ENCODE results near the gene CHRND. TPM values are rescaled to one million over a fixed set of nuclear protein-coding genes. Genes with fewer than 3 reads are reported as not detected.

Gene CHRND
- total RNA-seq, 1 donor from 2014 or later, result not detected

- peaks cover 15% of the 10 kb centered on the region for H3K9me3 ChIP-seq (replicated peaks)
- intact Hi-C loops (cut with micrococcal nuclease), result no loop called here
- no peak for DNase-seq
- no peak overlapping the region for H3K4me3 ChIP-seq
- H3K27me3 ChIP-seq (ENCODE audit: low read depth), result peaks cover 8% of the 10 kb centered on the region
- H3K27ac ChIP-seq (replicated peaks), result no peak overlapping the region
- H3K36me3 ChIP-seq, result peaks cover 5% of the 10 kb centered on the region
- H3K4me1 ChIP-seq, result peaks cover 14% of the 10 kb centered on the region
- TF ChIP-seq CTCF (IDR thresholded peaks at IDR 0.05; ENCODE audit: borderline replicate concordance), result no peak
These were observed 18.7 kb downstream of the CHRND start for GRCh38 chr2:232544674-232545073.

- no peak for TF ChIP-seq CTCF (IDR thresholded peaks at IDR 0.05; ENCODE audit: borderline replicate concordance)
- no peak overlapping the region for H3K27ac ChIP-seq (replicated peaks)
- H3K9me3 ChIP-seq (replicated peaks), result peaks cover 15% of the 10 kb centered on the region
- H3K4me3 ChIP-seq, result no peak overlapping the region
- intact Hi-C loops (cut with micrococcal nuclease), result no loop called here
- peaks cover 24% of the 10 kb centered on the region for H3K4me1 ChIP-seq
- H3K27me3 ChIP-seq (ENCODE audit: low read depth), result no peaks in the 10 kb centered on the region
- H3K36me3 ChIP-seq, result peaks cover 5% of the 10 kb centered on the region
- DNase-seq, result no peak
These were observed 19.8 kb downstream of the CHRND start for GRCh38 chr2:232545511-232546375.

GRCh38 chr2:232547991-232548390, 22.0 kb downstream of the CHRND start:
- H3K27ac ChIP-seq (replicated peaks), result no peak overlapping the region
- intact Hi-C loops (cut with micrococcal nuclease), result no loop called here
- peaks cover 15% of the 10 kb centered on the region for H3K9me3 ChIP-seq (replicated peaks)
- peaks cover 46% of the 10 kb centered on the region for H3K4me1 ChIP-seq
- no peak overlapping the region for H3K4me3 ChIP-seq
- no peaks in the 10 kb centered on the region for H3K27me3 ChIP-seq (ENCODE audit: low read depth)
- peaks cover 13% of the 10 kb centered on the region for H3K36me3 ChIP-seq
- no peak for DNase-seq
- TF ChIP-seq CTCF (IDR thresholded peaks at IDR 0.05; ENCODE audit: borderline replicate concordance), result no peak

DNA sequence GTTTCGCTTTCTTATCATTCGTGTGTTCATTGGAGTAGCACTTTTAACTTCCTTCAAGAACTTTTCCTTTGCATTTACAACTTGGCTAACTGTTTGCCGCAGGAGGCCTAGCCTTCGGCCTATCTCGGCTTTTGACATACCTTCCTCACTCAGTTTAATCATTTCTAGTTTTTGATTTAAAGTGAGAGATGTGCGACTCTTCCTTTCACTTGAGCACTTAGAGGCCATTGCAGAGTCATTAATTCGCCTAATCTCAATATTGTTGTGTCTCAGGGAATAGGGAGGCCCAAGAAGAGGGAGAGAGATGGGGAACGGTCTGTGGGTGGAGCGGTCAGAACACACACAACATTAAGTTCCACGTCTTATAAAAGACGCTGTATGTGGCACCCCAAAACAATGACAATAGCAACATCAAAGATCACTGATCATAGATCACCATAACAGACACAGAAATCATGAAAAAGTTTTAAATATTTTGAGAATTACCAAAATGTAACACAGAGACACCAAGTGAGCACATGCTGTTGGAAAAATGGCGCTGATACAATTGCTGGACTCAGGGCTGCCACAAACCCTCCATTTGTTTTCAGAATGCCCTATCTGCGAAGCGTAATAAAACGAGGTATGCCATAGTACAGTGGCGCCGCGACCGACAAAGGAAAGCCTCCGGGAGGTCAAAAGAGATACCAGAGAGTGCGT, 23.8 kb downstream of the CHRND start:
- Histone ChIP-seq H3K4me3 (peak overlapping the region; percentile 81), H3K4me1 (peaks cover 64% of the 10 kb centered on the region), H3K27me3 (ENCODE audit: low read depth) (no peaks in the 10 kb centered on the region), H3K36me3 (peaks cover 17% of the 10 kb centered on the region), H3K9me3 (replicated peaks) (peaks cover 15% of the 10 kb centered on the region), H3K27ac (replicated peaks) (peak overlapping the region; percentile 95)
- DNase-seq, result no peak
- TF ChIP-seq CTCF (IDR thresholded peaks at IDR 0.05; ENCODE audit: borderline replicate concordance), result no peak
- intact Hi-C loops (cut with micrococcal nuclease), result no loop called here

- peak within 1 kb of the TSS; percentile 95 for H3K27ac ChIP-seq (replicated peaks)
- H3K4me1 ChIP-seq, result peaks cover 63% of the 10 kb centered on the region
- H3K9me3 ChIP-seq (replicated peaks), result peaks cover 15% of the 10 kb centered on the region
- peak; percentile 45 for TF ChIP-seq CTCF (IDR thresholded peaks at IDR 0.05; ENCODE audit: borderline replicate concordance)
- H3K4me3 ChIP-seq, result peak within 1 kb of the TSS; percentile 81
- H3K27me3 ChIP-seq (ENCODE audit: low read depth), result no peaks in the 10 kb centered on the region
- H3K36me3 ChIP-seq, result peaks cover 17% of the 10 kb centered on the region
- intact Hi-C loops (cut with micrococcal nuclease), result no loop called here
- DNase-seq, result peak; percentile 94
These were observed 24.6 kb downstream of the CHRND start, which contains the start of the genes EIF4E2 and TIGD1 for GRCh38 chr2:232550354-232551249. TSS of gene EIF4E2 (plus strand) at chr2:232550689. CDS start at chr2:232550725, 36 bp downstream. TSS of gene TIGD1 (minus strand) at chr2:232550557. CDS start at chr2:232549882, 675 bp downstream.

All from left ventricle myocardium inferior (tissue), 1 donor.